Measurements from ENCODE around the gene PLAU.
A peak's percentile ranks its signal among the peaks of the same experiment; 100 is the strongest.

The PLAU gene

GRCh38 chr10:73868655-73869195 is 42.2 kb upstream of the PLAU start:
- WGBS, 2 experiments (ENCODE audit: insufficient coverage in 2 of 2): 100% methylated on average over 2 to 5 of the region's 5 CpGs
- peaks cover 40% of the 10 kb centered on the region for H3K36me3 ChIP-seq (ENCODE audit: control insufficient read depth, insufficient read depth, low read length)

GRCh38 chr10:73871295-73872189 is 39.4 kb upstream of the PLAU start:
- H3K27ac ChIP-seq (ENCODE audit: low read depth, low read length, severe bottlenecking): no peak overlapping the region
- WGBS, 2 experiments (ENCODE audit: insufficient coverage in 2 of 2): 91 to 92% methylated on average over 6 of the region's 8 CpGs
- peaks cover 31% of the 10 kb centered on the region for H3K36me3 ChIP-seq (ENCODE audit: control insufficient read depth, insufficient read depth, low read length)
- no peaks in the 10 kb centered on the region for H3K9me3 ChIP-seq (ENCODE audit: control insufficient read depth, low read length)
- H3K4me1 ChIP-seq (ENCODE audit: control insufficient read depth, insufficient read depth, low read length, poor library complexity, severe bottlenecking): peaks cover 14% of the 10 kb centered on the region
- no peak overlapping the region for H3K4me3 ChIP-seq (ENCODE audit: extremely low read depth, insufficient read depth, low read length, poor library complexity, severe bottlenecking)

More at GRCh38 chr10:73868655-73869195, 42.2 kb upstream of the PLAU start:
- peaks cover 19% of the 10 kb centered on the region for H3K4me1 ChIP-seq (ENCODE audit: control insufficient read depth, insufficient read depth, low read length, poor library complexity, severe bottlenecking)
- no peak overlapping the region for H3K27ac ChIP-seq (ENCODE audit: low read depth, low read length, severe bottlenecking)
- no peaks in the 10 kb centered on the region for H3K9me3 ChIP-seq (ENCODE audit: control insufficient read depth, low read length)
- H3K4me3 ChIP-seq (ENCODE audit: extremely low read depth, insufficient read depth, low read length, poor library complexity, severe bottlenecking): no peak overlapping the region

DNA sequence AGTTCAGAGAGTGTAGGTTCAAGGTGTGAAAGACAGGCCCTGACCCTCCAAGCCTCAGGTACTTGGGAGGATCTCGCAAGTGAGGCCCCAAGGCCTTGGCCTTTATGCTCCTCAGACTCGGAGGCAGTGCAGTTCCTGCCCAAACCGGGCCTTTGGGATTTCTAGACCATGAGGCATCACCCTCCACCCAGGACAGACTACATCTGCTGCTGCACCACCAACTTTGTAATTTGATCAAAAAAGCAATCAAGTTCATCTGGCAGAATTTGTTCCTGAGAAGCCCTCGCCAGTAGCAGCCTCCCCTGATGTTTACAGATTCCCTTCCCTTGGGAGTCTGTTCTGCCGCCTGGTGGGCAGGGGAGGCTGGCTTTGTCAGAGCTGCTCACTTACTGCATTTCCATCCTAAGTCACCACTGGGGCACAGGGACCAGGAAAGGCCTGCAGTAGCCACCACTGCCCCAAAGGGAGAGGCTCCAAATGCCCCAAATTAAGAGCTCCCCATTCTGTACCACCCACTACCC is 38.7 kb upstream of the PLAU start:
- peaks cover 11% of the 10 kb centered on the region for H3K4me1 ChIP-seq (ENCODE audit: control insufficient read depth, insufficient read depth, low read length, poor library complexity, severe bottlenecking)
- WGBS, 2 experiments (ENCODE audit: insufficient coverage in 2 of 2): 92 to 95% methylated on average over 4 of the region's 5 CpGs
- H3K9me3 ChIP-seq (ENCODE audit: control insufficient read depth, low read length): no peaks in the 10 kb centered on the region
- H3K4me3 ChIP-seq (ENCODE audit: extremely low read depth, insufficient read depth, low read length, poor library complexity, severe bottlenecking): no peak overlapping the region
- no peak overlapping the region for H3K27ac ChIP-seq (ENCODE audit: low read depth, low read length, severe bottlenecking)
- H3K36me3 ChIP-seq (ENCODE audit: control insufficient read depth, insufficient read depth, low read length): peaks cover 29% of the 10 kb centered on the region

DNA sequence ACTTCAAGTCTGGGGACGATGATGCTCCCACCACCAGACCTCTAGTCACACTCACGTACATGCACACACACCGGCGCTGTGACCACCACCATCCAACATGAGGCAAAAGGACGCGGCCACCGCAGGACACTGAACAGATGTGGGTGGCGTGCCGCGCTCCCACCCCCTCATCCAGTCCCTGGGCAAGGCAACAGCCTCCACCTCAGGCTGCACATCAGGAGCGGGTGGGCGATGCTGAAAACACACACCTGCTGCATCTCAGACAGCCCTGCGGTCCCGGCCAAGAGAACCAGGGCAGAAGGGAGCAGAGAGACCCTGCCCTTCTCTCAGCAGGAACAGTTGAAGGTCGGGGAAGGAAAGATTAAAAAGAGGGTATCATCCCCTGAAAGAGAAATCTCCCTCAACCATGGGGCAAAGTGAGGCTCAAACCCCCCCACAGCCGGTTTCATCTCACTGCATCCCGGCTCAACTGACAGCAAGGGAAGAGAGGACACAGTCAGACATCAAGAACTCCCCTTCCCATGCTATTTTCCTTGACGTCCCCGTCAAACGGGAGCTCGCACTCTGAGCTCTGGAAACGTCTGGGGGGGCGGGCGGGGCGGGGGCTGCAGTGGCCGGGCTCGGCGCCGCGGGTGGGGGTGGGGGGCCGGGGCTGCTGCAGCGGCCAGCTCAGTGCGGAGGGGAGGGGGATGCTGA is 37.6 kb upstream of the PLAU start:
- 41 to 100% methylated on average over 3 to 4 of the region's 33 CpGs for WGBS, 2 experiments (ENCODE audit: insufficient coverage in 2 of 2)
- Histone ChIP-seq H3K4me3 (ENCODE audit: extremely low read depth, insufficient read depth, low read length, poor library complexity, severe bottlenecking) (peak overlapping the region; percentile 59), H3K4me1 (ENCODE audit: control insufficient read depth, insufficient read depth, low read length, poor library complexity, severe bottlenecking) (peaks cover 2% of the 10 kb centered on the region), H3K36me3 (ENCODE audit: control insufficient read depth, insufficient read depth, low read length) (peaks cover 26% of the 10 kb centered on the region), H3K27ac (ENCODE audit: low read depth, low read length, severe bottlenecking) (no peak overlapping the region), H3K9me3 (ENCODE audit: control insufficient read depth, low read length) (no peaks in the 10 kb centered on the region)

DNA sequence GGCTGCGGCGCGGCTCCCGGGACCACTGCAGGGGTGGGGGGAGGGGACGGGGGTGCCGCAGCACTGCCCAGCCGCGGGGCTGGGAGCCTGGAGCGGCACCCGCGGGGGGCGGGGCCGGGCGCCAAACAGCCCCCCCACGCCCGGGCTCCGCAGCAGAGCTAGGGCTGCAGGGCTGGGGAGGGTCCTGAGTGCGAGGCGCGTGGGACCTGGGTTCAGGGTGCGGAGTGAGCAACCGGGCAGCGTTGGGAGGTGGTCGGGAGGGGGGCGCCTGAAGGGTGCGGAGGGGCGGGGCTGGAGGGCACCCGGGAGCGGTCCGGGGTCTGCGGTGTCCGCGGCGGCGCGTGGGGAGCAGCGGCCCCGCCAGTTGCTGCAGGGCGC is 37.1 kb upstream of the PLAU start:
- Histone ChIP-seq H3K4me1 (ENCODE audit: control insufficient read depth, insufficient read depth, low read length, poor library complexity, severe bottlenecking) (peaks cover 2% of the 10 kb centered on the region), H3K4me3 (ENCODE audit: extremely low read depth, insufficient read depth, low read length, poor library complexity, severe bottlenecking) (peak overlapping the region; percentile 59), H3K27ac (ENCODE audit: low read depth, low read length, severe bottlenecking) (no peak overlapping the region), H3K9me3 (ENCODE audit: control insufficient read depth, low read length) (no peaks in the 10 kb centered on the region), H3K36me3 (ENCODE audit: control insufficient read depth, insufficient read depth, low read length) (peaks cover 24% of the 10 kb centered on the region)
- 0% methylated on average over 12 to 19 of the region's 39 CpGs for WGBS, 2 experiments (ENCODE audit: insufficient coverage in 2 of 2)

GRCh38 chr10:73874267-73875138 is 36.4 kb upstream of the PLAU start, which contains the start of gene CAMK2G:
Gene CAMK2G, minus strand, starts transcription at chr10:73874555. Its CDS starts 94 bp downstream, at chr10:73874461.
- WGBS, 2 experiments (ENCODE audit: insufficient coverage in 2 of 2): 6 to 9% methylated on average over 30 to 50 of the region's 95 CpGs
- Histone ChIP-seq H3K36me3 (ENCODE audit: control insufficient read depth, insufficient read depth, low read length) (peaks cover 24% of the 10 kb centered on the region), H3K27ac (ENCODE audit: low read depth, low read length, severe bottlenecking) (no peak within 1 kb of the TSS), H3K9me3 (ENCODE audit: control insufficient read depth, low read length) (no peaks in the 10 kb centered on the region), H3K4me1 (ENCODE audit: control insufficient read depth, insufficient read depth, low read length, poor library complexity, severe bottlenecking) (peaks cover 2% of the 10 kb centered on the region), H3K4me3 (ENCODE audit: extremely low read depth, insufficient read depth, low read length, poor library complexity, severe bottlenecking) (peak within 1 kb of the TSS; percentile 59)

DNA sequence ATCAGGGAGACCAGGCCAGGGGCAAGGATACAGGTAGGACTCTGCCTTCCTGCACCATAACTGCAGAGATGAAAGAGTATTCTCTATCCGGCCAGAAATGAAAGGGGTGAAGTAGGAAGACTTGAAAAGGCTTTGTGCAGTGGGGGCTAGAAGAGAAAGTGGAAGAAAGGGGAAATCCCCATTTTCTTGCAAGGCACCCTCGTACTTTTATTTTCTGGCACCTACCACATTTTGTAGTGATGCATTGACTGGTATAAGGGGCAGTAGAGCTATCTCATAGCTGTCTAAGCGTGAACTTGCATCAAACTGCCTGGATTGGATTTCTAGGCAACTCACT is 35.8 kb upstream of the PLAU start:
- WGBS, 2 experiments (ENCODE audit: insufficient coverage in 2 of 2): 78 to 95% methylated on average over 2 to 3 of the region's 3 CpGs
- Histone ChIP-seq H3K4me1 (ENCODE audit: control insufficient read depth, insufficient read depth, low read length, poor library complexity, severe bottlenecking) (peaks cover 2% of the 10 kb centered on the region), H3K36me3 (ENCODE audit: control insufficient read depth, insufficient read depth, low read length) (peaks cover 21% of the 10 kb centered on the region), H3K9me3 (ENCODE audit: control insufficient read depth, low read length) (no peaks in the 10 kb centered on the region), H3K27ac (ENCODE audit: low read depth, low read length, severe bottlenecking) (no peak overlapping the region), H3K4me3 (ENCODE audit: extremely low read depth, insufficient read depth, low read length, poor library complexity, severe bottlenecking) (peak overlapping the region; percentile 40)

DNA sequence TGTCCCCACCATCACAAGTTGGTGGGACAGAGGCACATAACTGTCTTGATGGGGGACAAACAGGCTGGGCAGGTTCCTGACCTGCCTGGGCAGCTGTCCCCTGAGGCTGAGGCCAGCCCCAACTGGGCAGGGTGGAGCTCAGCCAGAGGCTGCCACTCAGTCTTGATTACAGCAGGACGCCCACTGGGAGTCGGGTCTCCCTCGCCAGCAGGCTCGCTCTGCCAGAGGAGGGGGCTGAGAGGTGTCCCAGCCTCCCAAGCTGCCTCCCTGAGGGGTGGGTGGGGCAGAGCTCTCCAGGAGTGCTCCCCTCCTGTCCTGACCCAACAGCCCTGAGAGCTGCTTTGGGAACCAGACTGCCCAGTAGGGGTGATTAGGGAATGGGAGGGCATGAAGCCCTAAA is 34.8 kb upstream of the PLAU start:
- H3K36me3 ChIP-seq (ENCODE audit: control insufficient read depth, insufficient read depth, low read length): peaks cover 11% of the 10 kb centered on the region
- 67 to 77% methylated on average over 3 to 4 of the region's 4 CpGs for WGBS, 2 experiments (ENCODE audit: insufficient coverage in 2 of 2)
- peaks cover 2% of the 10 kb centered on the region for H3K4me1 ChIP-seq (ENCODE audit: control insufficient read depth, insufficient read depth, low read length, poor library complexity, severe bottlenecking)
- H3K4me3 ChIP-seq (ENCODE audit: extremely low read depth, insufficient read depth, low read length, poor library complexity, severe bottlenecking): no peak overlapping the region
- H3K27ac ChIP-seq (ENCODE audit: low read depth, low read length, severe bottlenecking): no peak overlapping the region
- H3K9me3 ChIP-seq (ENCODE audit: control insufficient read depth, low read length): no peaks in the 10 kb centered on the region

- Histone ChIP-seq H3K36me3 (ENCODE audit: control insufficient read depth, insufficient read depth, low read length) (peaks cover 11% of the 10 kb centered on the region), H3K4me1 (ENCODE audit: control insufficient read depth, insufficient read depth, low read length, poor library complexity, severe bottlenecking) (peaks cover 2% of the 10 kb centered on the region), H3K27ac (ENCODE audit: low read depth, low read length, severe bottlenecking) (no peak overlapping the region), H3K9me3 (ENCODE audit: control insufficient read depth, low read length) (no peaks in the 10 kb centered on the region), H3K4me3 (ENCODE audit: extremely low read depth, insufficient read depth, low read length, poor library complexity, severe bottlenecking) (no peak overlapping the region)
Measured at GRCh38 chr10:73876566-73876965, 34.4 kb upstream of the PLAU start.

DNA sequence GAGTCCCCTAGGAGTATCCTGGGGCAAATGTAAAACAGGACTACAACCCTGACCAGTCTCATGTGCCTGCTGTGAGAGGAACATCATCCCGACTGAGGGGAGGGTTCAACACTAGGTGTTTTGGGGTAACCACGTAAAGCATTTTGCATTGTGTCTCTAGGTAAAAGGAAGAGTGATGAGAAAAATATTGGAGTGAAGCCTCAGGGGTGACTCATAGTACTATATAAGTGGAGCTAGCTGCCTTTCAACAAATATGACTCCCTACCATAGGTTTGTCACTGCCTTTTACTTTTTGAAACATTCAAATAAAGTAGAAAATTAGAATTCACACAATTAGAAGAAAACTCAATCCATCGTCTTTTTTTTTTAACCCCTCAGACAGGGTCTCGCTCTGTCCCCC is 34.0 kb upstream of the PLAU start:
- WGBS, 2 experiments (ENCODE audit: insufficient coverage in 2 of 2): 89 to 90% methylated on average over 3 to 4 of the region's 4 CpGs
- peaks cover 2% of the 10 kb centered on the region for H3K4me1 ChIP-seq (ENCODE audit: control insufficient read depth, insufficient read depth, low read length, poor library complexity, severe bottlenecking)
- H3K9me3 ChIP-seq (ENCODE audit: control insufficient read depth, low read length): no peaks in the 10 kb centered on the region
- H3K4me3 ChIP-seq (ENCODE audit: extremely low read depth, insufficient read depth, low read length, poor library complexity, severe bottlenecking): no peak overlapping the region
- H3K36me3 ChIP-seq (ENCODE audit: control insufficient read depth, insufficient read depth, low read length): peaks cover 8% of the 10 kb centered on the region
- H3K27ac ChIP-seq (ENCODE audit: low read depth, low read length, severe bottlenecking): no peak overlapping the region
